Uterus (tissue), 4 donors: ENCODE results near the gene RPN1. TPM values are rescaled to one million over a fixed set of nuclear protein-coding genes. Genes with fewer than 3 reads are reported as not detected.

Experiments
- DNase-seq, 2 donors: peaks; one replicate each; pipeline ENCODE4 v3.0.0-alpha.2; 2019 to 2020
- H3K27ac ChIP-seq, 2 donors: fragments of 200-600 bp; sonication (generic); 1 replicate in 1 of 2; 2 replicates in 1 of 2; pipeline ENCODE4 v1.5.1; 2016 to 2018
- H3K27me3 ChIP-seq, 2 donors: fragments of 200-600 bp; sonication (generic); one replicate each; pipeline ENCODE4 v1.5.1; 2018 to 2019; ENCODE audit warnings: control low read depth in 1 of 2
- H3K36me3 ChIP-seq, 2 donors: fragments of 200-600 bp; sonication (generic); one replicate each; pipeline ENCODE4 v1.5.1; 2019; ENCODE audit warnings: control low read depth in 1 of 2
- H3K4me1 ChIP-seq, 2 donors: fragments of 200-600 bp; sonication (generic); one replicate each; pipeline ENCODE4 v1.5.1; 2018 to 2019; ENCODE audit warnings: control low read depth in 1 of 2
- H3K4me3 ChIP-seq, 2 donors: fragments of 200-600 bp; sonication (generic); 1 replicate in 1 of 2; 2 replicates in 1 of 2; pipeline ENCODE4 v1.5.1; 2018 to 2019; ENCODE audit warnings: mild to moderate bottlenecking in 1 of 2
- H3K9me3 ChIP-seq, 2 donors: fragments of 200-600 bp; sonication (generic); one replicate each; pipeline ENCODE4 v1.5.1; 2019; ENCODE audit warnings: control low read depth in 1 of 2
- POLR2A ChIP-seq, 2 donors: fragments of 450-650 bp; IDR thresholded peaks; one replicate each; pipeline ENCODE4 v1.6.1; 2016; ENCODE audit warnings: antibody characterized with exemption in 2 of 2, mild to moderate bottlenecking in 1 of 2, moderate library complexity in 1 of 2
- intact Hi-C: fragments of 100-400 bp; cut with DNase I; formaldehyde crosslinking; loops from one replicate; pipeline ENCODE4 v1.15.1; 2023; ENCODE audit warnings: low total_unique reads
- total RNA-seq, 4 donors: library from RNA; depleted of rRNA in 3 of 4; stranded (reverse); fragments of >200 nt in 3 of 4; gene quantifications; one replicate each; pipeline versions ENCODE4 v1.1.0 to v1.2.4, GENCODE V29; 2014 to 2023
- TF ChIP-seq, protein P1 (sequence below), 4 experiments: fragments of 200-600 bp in 2 of 4; fragments of 450-650 bp in 2 of 4; sonication (generic) in 2 of 4; IDR thresholded peaks; one replicate each; pipeline ENCODE4 v1.5.1; 2016 to 2019; ENCODE audit warnings: antibody characterized with exemption in 4 of 4, mild to moderate bottlenecking in 2 of 4, moderate library complexity in 1 of 4
- donor health status: DM: yes; HTN: yes; CAD: no.

The RPN1 gene
- total RNA-seq = 100 to 1,000 TPM; 134 to 307 (median 209) TPM

DNA sequence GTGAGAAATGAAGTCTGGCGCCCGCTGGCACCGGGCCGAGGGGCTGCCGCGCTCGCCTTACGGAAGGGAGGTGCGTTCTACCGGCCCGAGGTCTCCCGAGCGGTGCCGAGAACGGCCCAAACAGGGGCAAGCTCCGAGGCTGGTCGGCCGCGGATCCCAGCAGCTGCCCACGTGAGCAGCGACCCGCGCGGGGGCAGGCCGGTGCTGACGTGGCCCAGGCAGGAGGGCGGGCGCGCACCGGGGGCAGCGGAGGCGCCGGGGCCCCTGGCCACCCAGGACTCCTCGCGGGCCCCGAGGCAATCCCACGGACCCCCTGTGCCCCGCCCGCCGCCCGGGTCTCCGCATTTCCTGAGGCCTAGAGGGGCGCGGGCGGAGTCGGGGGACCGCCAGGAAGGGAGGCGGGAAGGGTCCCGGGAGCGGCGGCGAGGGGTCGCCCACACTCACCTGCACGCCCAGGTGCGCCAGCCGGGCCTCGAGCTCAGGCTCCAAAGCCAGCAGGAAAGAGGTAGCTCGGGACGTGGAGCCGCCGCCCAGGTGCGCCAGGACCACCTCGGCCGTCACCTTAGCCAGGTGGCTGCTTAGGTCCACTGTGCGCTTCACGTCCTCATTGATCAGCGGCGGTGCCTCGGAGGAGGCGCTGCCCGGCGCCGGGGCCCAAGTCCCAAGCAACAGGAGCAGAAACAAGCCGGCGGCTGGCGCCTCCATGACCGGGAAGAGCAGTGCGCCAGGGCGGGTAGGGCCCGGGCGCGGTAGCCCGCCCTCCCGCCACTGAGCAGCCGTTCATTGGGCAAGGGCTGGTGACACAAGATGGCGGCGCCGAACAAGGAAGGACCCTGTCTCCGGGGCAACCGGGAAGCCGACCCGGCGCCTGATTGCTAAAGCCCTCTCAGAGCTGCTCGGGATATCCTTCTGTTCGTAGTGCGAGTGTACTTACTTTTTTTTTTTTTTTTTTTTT is at the start of gene RPN1:
Gene RPN1 (minus strand): TSS at position 723 of the 955 bp plus-strand sequence. CDS start 18 bp downstream, at position 705.
- Histone ChIP-seq H3K9me3 (no peaks in the 10 kb centered on the region), H3K27ac (peak within 1 kb of the TSS; percentile 97 to 98), H3K36me3 (no peaks in the 10 kb centered on the region), H3K4me3 (peak within 1 kb of the TSS; percentile 99 to 100), H3K4me1 (peaks cover 0 to 4% of the 10 kb centered on the region in 2 donors), H3K27me3 (no peaks in the 10 kb centered on the region)
- TF ChIP-seq, protein P1, sequence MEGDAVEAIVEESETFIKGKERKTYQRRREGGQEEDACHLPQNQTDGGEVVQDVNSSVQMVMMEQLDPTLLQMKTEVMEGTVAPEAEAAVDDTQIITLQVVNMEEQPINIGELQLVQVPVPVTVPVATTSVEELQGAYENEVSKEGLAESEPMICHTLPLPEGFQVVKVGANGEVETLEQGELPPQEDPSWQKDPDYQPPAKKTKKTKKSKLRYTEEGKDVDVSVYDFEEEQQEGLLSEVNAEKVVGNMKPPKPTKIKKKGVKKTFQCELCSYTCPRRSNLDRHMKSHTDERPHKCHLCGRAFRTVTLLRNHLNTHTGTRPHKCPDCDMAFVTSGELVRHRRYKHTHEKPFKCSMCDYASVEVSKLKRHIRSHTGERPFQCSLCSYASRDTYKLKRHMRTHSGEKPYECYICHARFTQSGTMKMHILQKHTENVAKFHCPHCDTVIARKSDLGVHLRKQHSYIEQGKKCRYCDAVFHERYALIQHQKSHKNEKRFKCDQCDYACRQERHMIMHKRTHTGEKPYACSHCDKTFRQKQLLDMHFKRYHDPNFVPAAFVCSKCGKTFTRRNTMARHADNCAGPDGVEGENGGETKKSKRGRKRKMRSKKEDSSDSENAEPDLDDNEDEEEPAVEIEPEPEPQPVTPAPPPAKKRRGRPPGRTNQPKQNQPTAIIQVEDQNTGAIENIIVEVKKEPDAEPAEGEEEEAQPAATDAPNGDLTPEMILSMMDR (IDR thresholded peaks at IDR 0.05) = peak in 1 of 4 experiments; percentile 14
- TF ChIP-seq POLR2A (IDR thresholded peaks at IDR 0.05) = peak; percentile 76 to 78
- intact Hi-C loops = no loop called here
- DNase-seq = peak; percentile 97

DNA sequence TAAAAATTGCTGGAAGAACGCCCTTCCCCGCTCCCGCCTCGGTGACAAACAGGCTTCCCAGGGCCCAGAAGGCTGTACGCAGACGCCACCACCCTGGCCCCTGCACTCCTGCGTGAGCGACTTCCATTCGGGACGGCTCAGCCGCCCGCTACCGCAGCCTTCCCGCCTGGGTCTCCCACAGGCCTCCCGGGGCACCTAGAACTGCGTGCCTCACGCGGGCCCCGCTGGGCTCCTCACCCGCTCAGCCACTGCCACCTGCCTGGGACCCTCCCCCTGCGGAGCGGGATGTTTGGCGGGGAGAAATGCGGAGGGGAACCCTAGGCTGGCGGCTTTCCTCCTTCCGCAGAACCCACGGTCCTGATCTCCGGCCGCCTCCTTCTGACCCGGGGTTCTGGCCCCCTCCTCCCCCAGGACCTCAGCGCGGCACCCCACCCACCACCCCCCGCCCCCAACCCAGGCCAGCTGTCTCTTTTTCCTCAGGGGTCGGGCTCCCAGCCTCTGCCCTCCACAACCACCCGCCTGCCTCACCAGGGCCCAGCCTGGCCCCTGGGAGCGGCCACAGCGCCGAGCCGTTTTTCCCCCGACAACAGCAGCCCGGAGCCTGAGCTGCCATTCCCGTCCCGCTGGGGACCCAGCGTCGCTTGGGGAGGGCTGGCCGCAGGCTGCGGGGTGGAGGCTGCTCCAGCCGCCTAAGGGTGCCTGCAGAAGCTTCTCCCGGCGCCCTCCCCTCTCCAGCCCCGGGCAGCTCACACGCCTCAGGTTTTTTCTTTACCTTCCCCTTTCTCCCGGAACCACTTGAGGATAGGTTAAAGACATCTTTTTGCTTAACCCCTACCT is 47.8 kb upstream of the RPN1 start:
- H3K4me1 ChIP-seq = no peaks in the 10 kb centered on the region
- DNase-seq = peak; percentile 23 to 43
- H3K27ac ChIP-seq = peak overlapping the region; percentile 76 to 82
- H3K27me3 ChIP-seq = no peaks in the 10 kb centered on the region
- TF ChIP-seq, protein P1 (IDR thresholded peaks at IDR 0.05) = no peak
- peak in 1 of 2 donors; percentile 22 for TF ChIP-seq POLR2A (IDR thresholded peaks at IDR 0.05)
- H3K9me3 ChIP-seq = no peaks in the 10 kb centered on the region
- peak overlapping the region; percentile 51 to 52 for H3K4me3 ChIP-seq
- intact Hi-C loops = no loop called here
- H3K36me3 ChIP-seq = no peaks in the 10 kb centered on the region

DNA sequence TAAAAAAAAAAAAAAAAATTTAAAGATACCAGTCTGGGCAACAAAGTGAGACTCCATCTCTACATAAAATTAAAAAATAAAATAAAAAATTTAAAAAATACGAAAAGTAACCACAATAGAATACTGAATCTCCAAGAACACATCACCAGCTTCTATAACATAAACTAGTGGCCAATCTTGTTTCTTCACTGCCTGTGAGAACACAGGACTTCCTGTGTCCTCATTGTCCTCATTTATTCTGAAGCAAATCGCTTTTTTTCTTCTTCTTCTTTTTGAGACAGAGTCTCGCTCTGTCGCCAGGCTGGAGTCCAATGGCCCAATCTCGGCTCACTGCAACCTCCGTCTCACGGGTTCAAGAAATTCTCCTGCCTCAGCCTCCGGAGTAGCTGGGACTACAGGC is 46.7 kb upstream of the RPN1 start:
- Histone ChIP-seq H3K27me3 (no peaks in the 10 kb centered on the region), H3K4me1 (no peaks in the 10 kb centered on the region), H3K27ac (no peak overlapping the region), H3K36me3 (no peaks in the 10 kb centered on the region), H3K4me3 (no peak overlapping the region), H3K9me3 (no peaks in the 10 kb centered on the region)
- TF ChIP-seq, protein P1 (IDR thresholded peaks at IDR 0.05) = no peak
- no peak for TF ChIP-seq POLR2A (IDR thresholded peaks at IDR 0.05)
- intact Hi-C loops = no loop called here
- no peak for DNase-seq

DNA sequence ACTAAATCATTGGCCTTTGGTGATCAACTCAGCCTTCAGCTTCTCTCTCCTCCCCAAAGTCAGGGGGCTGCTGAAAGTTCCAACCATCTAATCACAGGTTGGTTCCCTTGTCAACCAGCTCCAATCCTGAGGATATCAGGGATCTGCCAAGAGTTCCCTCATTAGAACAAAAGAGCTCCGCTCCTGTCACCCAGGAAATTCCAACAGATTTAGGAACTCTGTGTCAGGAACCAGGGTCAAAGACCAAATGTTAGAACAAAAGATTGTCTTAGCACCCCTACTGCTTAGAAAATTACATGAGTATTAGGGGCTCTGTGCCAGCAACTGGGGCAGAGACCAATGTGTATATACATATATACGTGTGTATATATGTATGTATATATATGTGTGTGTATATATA is 43.1 kb upstream of the RPN1 start:
- DNase-seq = no peak
- TF ChIP-seq, protein P1 (IDR thresholded peaks at IDR 0.05) = no peak
- TF ChIP-seq POLR2A (IDR thresholded peaks at IDR 0.05) = no peak
- Histone ChIP-seq H3K4me3 (no peak overlapping the region), H3K4me1 (no peaks in the 10 kb centered on the region), H3K27ac (no peak overlapping the region), H3K27me3 (no peaks in the 10 kb centered on the region), H3K36me3 (no peaks in the 10 kb centered on the region), H3K9me3 (no peaks in the 10 kb centered on the region)
- intact Hi-C loops = no loop called here
